HG03575 (cell line): ENCODE data around the gene SIAH3.
"Not testable (repeated sequence)": the region's sequence is repeated elsewhere in the genome, so short reads cannot be mapped to it uniquely, and the experiment has no call there.

ENCODE experiments used
- ATAC-seq: cut with Tn5 transposase; IDR thresholded peaks from one replicate; pipeline ENCODE4 v1.9.1; 2021; ENCODE audit not compliant: unreplicated experiment, insufficient number of reproducible peaks, low FRiP score; ENCODE audit errors: extremely low read depth

Gene SIAH3

GRCh38 chr13:45851171-45851921 is at the start of gene SIAH3:
Gene SIAH3, minus strand, starts transcription at chr13:45851753. Its CDS starts 124 bp downstream, at chr13:45851629.
- ATAC-seq = no peak

GRCh38 chr13:45899406-45899805 is 47.9 kb upstream of the SIAH3 start:
- no peak for ATAC-seq

- no peak for ATAC-seq
Observed at GRCh38 chr13:45897562-45897961, 46.0 kb upstream of the SIAH3 start.

DNA sequence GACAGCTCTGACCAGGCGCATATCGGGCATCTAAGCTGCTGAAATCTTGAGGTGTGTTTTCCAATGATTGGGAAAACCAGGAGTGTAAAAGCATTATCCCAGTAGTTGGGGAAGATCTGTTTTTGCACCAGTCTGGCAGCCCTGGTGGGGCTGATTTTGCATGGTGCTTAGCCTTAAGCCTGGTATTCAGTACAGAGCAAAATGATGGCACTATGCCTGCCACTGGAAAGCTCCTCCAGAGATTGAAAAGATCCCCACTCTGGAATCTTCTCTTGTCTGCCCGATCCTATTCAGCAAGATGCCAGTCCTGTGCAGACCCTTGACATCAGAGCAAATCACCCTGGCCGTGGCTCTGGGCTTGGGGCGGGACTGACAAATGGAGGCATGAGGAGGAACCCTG is 44.7 kb upstream of the SIAH3 start:
- no peak for ATAC-seq

DNA sequence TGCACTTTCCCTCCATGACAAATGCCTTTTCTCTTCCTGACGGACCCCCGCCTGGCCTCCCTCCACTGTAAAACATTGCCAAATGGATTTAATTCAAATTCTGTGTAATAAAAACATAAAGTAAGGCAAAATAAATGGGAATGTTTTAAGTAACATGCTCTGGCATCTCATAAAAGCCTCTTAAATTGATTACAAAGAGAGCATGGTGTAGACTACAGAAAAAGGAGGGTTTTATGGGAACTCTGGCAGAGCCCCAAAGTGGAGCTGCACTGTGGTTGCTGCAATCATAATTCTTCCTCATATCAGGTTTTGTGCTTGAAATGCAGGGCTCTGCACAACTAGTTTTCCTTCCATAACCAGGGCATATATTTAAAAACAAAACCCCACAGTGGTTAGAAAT is 44.3 kb upstream of the SIAH3 start:
- ATAC-seq = no peak

GRCh38 chr13:45892513-45892912 is 41.0 kb upstream of the SIAH3 start:
- ATAC-seq = no peak

DNA sequence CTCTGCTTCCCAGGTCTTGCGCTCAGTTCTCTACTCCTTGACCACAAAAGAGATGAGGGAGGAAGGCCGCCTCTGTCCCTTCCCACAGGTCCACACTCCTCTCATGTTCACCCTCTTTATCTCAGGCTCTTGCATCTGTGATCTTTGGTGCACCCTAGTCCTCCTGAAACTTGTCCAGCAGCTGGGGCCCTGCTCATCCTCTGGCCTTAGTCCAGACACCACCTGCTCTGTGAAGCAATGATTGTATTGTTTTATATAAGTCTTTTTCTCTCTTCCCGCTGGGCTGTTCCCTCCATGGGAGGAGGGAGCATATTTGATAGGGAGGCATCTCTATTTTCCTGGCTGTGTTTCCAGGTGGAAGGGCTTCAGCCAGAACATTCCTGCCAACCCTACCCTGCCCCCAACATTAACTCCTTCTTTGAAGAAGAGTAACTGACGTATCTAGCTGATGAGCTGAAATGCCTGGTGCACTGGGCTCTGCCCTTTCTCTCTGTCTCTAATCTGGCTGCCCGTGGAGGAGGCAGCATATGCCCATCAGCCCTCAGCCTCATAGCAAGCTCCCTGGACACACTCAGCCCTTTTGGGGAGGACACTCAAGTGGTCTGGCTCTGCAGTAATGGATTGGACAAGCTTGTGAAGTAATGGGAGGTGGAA is 38.2 kb upstream of the SIAH3 start:
- no peak for ATAC-seq

GRCh38 chr13:45886466-45886865 is 34.9 kb upstream of the SIAH3 start:
- no peak for ATAC-seq

- ATAC-seq = no peak
Observed at GRCh38 chr13:45885194-45885593, 33.6 kb upstream of the SIAH3 start.

DNA sequence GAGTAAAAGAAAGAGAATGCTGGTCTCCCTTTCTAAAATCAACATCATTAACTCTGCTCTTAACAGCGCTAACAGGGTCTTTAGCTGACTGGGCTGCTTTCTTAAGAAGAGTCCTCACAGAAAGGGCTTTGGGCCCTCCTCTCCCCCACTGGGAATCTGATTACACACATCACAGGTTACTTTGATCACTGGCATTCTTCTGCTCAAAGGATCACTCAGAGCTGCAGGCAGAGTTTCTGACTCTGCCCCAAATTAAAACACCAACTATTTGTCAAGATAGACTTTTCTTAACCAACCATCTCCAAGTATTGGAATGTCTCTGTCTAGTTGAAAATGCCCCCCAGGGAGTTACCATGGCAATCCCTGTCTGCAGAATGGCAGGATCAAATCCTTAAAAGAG is 31.1 kb upstream of the SIAH3 start:
- no peak for ATAC-seq

DNA sequence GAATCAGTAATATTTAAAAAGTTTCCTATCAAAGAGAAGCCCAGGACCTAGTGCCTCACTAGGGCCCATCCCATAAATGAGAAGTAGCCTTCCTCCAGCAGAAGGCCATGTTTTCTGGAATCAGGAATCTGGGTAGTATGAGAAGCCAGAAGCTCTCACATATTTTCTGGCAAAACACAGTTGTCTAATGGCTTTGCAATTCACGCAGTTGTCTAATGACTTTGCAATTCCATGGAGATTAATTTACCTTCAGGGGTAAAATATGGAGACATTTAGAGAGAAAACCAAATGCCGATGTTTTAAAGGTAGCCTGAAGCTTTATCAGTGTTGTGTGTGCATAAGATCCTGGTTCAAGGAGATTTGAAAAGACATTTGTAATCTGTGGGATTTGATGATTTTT is 29.8 kb upstream of the SIAH3 start:
- no peak for ATAC-seq

DNA sequence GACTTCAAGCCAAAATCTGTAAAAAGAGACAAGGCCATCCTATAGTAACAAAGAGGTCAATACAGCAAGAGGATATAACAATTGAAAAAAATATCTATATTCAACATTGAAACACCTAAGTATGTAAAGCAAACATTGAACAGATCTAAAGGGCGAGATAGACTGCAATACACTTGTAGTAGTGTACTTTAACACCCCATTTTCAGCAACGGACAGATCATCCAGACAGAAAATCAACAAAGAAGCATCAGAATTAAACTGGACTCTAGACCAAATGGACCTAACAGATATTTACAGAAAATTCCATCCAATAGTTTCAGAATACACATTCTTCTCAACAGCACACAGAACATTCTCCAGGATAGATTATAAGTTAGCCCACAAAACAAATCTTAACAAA is 28.7 kb upstream of the SIAH3 start:
- ATAC-seq = no peak

- no peak for ATAC-seq
Observed at GRCh38 chr13:45879666-45880065, 28.1 kb upstream of the SIAH3 start.

GRCh38 chr13:45878966-45879365 is 27.4 kb upstream of the SIAH3 start:
- ATAC-seq = no peak

DNA sequence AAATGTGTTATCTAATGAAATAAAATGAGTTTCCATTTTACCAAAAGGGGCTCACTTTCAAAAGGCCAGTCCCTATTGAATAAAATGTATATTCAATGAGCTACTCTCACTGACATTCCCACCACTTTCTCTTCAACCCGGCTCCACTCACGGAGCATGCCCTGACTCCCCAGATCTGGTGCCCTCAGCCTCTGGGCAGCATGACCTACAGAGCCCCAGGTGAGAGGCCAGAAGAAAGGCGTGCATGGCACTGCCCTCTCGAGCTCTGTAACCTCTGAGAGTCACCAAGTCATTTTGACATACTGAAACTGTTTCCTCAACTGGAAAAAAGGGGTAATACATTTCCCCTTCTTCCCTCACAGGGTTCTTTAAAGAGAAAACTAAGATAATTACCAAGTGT is 25.2 kb upstream of the SIAH3 start:
- no peak for ATAC-seq

DNA sequence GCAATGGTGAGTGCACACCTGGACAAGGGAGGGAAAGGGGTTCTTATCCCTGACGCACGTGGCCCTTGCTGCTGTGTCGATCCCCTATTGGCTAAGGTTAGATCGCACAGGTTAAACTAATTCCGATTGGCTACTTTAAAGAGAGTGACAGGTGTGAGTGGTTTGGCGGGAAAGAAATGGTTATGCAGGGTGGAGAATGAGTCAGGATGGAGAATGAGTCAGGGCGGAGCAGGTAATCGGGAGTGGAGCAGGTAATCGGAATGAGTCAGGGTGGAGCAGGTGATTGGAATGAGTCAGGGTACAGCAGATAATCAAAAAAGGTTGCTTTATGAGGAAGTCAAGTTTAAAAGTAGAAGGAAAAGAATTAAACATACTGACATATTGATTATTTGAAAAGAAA is 24.4 kb upstream of the SIAH3 start:
- no peak for ATAC-seq

- no peak for ATAC-seq
Observed at GRCh38 chr13:45873491-45874325, 22.2 kb upstream of the SIAH3 start.

- ATAC-seq = no peak
Observed at GRCh38 chr13:45872566-45872965, 21.0 kb upstream of the SIAH3 start.

- ATAC-seq = not testable (repeated sequence)
Observed at GRCh38 chr13:45871201-45871600, 19.6 kb upstream of the SIAH3 start.

- no peak for ATAC-seq
Observed at GRCh38 chr13:45870232-45870631, 18.7 kb upstream of the SIAH3 start.
